ENCODE measurements around the gene KIDINS220.

KIDINS220 gene

DNA sequence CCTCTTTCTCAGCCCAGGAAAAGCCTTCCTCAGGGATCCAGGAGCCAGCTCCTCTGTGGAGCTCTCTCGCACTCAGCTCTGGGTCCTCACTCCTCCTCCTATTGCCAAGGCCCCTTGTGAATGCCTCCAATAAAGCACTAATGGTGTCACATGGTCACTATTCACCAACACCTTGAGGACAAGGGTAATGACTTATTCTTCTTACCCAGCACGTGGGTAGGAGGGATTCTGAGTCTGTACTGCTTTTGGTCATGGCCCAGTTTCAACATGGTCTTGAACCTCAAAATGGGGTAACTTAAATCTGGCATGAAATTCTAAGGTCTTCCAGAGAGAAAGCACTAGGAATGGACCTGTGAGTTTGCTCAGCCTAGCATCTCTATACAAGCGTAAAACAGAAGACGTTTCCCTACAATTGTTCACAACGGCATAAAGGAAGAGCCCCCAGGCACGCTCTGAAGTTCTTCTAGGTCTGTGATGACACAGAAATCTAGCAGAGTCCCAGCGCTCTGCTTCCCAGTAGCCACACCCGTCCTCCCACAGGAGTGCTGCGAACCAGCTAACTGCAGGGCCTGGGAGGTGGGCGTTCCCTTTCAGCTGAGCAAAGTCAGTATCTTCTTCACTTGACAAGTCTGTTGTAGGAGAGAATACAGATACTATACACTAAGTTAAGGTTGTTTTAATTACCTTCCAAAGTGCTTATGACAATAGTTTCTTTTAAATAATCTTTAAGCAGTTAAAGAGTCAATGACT, 14.6 kb upstream of the KIDINS220 start:
- Histone ChIP-seq H3K4me1 (ENCODE audit: control insufficient read depth in 1 of 2, insufficient read depth in 2 of 2, low read length in 2 of 2) (no peaks in the 10 kb centered on the region), H3K9me3 (ENCODE audit: control insufficient read depth in 1 of 2, low read length in 2 of 2) (no peaks in the 10 kb centered on the region), H3K36me3 (ENCODE audit: control insufficient read depth in 1 of 2, insufficient read depth in 2 of 2, low read length in 2 of 2) (no peaks in the 10 kb centered on the region), H3K27me3 (ENCODE audit: low read depth, low read length) (no peaks in the 10 kb centered on the region), H3K4me3 (ENCODE audit: low read depth in 1 of 2, low read length in 2 of 2) (no peak overlapping the region), H3K27ac (ENCODE audit: low read length) (no peak overlapping the region)

DNA sequence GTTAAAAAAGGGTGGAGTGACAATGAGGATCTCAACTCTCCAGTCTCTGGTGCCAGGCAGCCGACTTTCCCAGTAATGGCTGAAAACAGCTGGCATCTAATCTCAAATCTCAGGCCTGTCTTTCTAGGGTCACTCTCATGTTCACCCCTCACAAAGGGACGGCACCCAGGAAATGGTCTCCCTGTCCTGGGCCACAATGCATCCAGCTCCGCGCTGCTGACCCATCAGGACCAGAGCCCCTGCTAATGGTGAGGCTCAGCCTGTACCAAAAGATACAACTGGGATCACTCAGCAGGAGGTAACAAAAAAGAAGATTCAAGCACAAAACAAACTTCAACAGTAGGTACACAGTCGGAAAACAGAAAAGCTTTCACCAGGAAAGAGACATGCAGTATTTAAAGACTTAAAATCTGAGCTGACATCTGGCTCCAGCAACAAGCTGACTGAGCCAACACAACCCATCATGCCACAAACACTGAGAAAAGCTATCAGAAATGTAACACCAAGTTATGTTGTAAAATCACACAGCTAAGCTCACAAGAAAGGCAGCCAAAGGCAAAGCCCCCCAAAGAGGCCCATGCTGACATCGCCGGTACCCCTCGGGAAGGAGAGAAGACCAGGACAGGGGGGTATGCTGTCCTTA, 13.6 kb upstream of the KIDINS220 start:
- Histone ChIP-seq H3K4me3 (ENCODE audit: low read depth in 1 of 2, low read length in 2 of 2) (no peak overlapping the region), H3K27me3 (ENCODE audit: low read depth, low read length) (no peaks in the 10 kb centered on the region), H3K27ac (ENCODE audit: low read length) (no peak overlapping the region), H3K9me3 (ENCODE audit: control insufficient read depth in 1 of 2, low read length in 2 of 2) (no peaks in the 10 kb centered on the region), H3K4me1 (ENCODE audit: control insufficient read depth in 1 of 2, insufficient read depth in 2 of 2, low read length in 2 of 2) (no peaks in the 10 kb centered on the region), H3K36me3 (ENCODE audit: control insufficient read depth in 1 of 2, insufficient read depth in 2 of 2, low read length in 2 of 2) (no peaks in the 10 kb centered on the region)

DNA sequence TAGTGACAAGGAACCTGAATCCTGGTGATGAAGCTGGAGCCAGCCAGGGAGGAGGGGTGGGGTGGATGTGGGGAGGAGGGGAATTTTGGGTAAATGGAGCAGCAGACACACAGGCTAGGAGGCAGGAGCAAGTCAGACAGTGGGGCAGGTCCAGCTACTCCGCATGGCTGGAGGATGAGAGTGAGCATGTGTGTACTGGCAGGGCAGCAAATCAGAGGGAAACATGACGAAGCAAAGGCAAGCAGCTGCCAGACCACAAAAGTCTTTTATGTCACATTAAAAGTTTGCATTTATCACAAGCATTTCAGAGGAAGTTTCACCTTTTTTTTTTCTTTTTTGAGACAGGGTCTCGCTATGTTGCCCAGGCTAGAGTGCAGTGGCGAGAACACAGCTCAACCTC, 11.9 kb upstream of the KIDINS220 start:
- H3K4me1 ChIP-seq (ENCODE audit: control insufficient read depth in 1 of 2, insufficient read depth in 2 of 2, low read length in 2 of 2) = no peaks in the 10 kb centered on the region
- no peaks in the 10 kb centered on the region for H3K9me3 ChIP-seq (ENCODE audit: control insufficient read depth in 1 of 2, low read length in 2 of 2)
- H3K27me3 ChIP-seq (ENCODE audit: low read depth, low read length) = no peaks in the 10 kb centered on the region
- H3K36me3 ChIP-seq (ENCODE audit: control insufficient read depth in 1 of 2, insufficient read depth in 2 of 2, low read length in 2 of 2) = no peaks in the 10 kb centered on the region
- no peak overlapping the region for H3K4me3 ChIP-seq (ENCODE audit: low read depth in 1 of 2, low read length in 2 of 2)
- H3K27ac ChIP-seq (ENCODE audit: low read length) = no peak overlapping the region

DNA sequence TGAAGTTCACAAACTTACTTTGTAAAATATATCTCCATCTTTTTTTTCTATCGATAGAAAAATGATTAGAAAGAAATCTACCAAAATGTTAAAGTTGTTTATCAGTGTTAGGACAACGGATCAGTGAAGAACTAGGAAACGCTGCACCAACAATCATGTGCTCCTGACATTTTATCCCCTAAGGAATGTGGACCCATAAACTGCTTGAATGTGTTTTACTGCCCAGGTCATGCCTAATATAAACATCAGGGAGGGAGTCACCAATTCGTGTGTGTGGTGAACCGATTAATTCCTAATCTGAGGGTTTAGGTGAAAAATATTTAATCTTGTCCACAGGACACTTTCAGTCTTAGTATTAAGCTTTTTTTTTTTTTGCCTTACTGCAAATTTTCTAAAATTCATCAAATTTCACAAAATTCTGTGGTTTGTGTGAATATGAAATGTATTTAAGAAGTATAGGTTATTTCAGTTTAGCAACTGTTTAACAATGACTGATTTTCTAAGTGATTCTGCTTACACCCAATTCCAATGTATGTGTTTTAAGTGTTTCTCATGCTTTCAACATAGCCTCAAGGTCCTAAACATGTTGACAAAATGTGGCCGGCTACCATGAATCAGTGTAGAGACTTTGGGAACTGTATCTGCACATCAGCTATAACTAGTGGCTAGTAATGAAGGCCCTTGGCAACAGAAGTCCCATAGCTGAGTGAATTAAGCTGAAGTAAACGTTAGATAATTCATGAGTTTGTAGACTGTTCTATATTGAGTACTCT, 11.1 kb upstream of the KIDINS220 start:
- no peaks in the 10 kb centered on the region for H3K27me3 ChIP-seq (ENCODE audit: low read depth, low read length)
- H3K36me3 ChIP-seq (ENCODE audit: control insufficient read depth in 1 of 2, insufficient read depth in 2 of 2, low read length in 2 of 2) = no peaks in the 10 kb centered on the region
- no peak overlapping the region for H3K4me3 ChIP-seq (ENCODE audit: low read depth in 1 of 2, low read length in 2 of 2)
- H3K27ac ChIP-seq (ENCODE audit: low read length) = no peak overlapping the region
- no peaks in the 10 kb centered on the region for H3K9me3 ChIP-seq (ENCODE audit: control insufficient read depth in 1 of 2, low read length in 2 of 2)
- H3K4me1 ChIP-seq (ENCODE audit: control insufficient read depth in 1 of 2, insufficient read depth in 2 of 2, low read length in 2 of 2) = no peaks in the 10 kb centered on the region

DNA sequence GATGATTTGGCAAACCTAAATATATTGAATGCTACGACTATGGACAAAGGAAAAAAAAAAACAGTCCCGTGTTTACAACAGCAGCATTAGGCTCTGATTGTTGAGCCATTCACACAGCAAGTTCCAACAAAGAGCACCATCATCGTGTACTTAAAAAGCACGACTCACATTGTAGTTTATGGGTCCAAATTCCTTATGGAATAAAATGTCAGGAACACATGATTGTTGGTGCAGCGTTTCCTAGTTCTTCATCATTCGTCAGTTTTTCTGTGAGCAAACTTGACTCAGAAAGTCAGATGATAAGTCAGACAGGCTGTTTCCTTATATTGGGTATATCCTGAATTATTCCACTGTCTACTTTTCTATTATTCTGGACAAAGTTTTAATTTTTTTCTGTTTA, 10.0 kb upstream of the KIDINS220 start:
- Histone ChIP-seq H3K27ac (ENCODE audit: low read length) (no peak overlapping the region), H3K27me3 (ENCODE audit: low read depth, low read length) (no peaks in the 10 kb centered on the region), H3K9me3 (ENCODE audit: control insufficient read depth in 1 of 2, low read length in 2 of 2) (no peaks in the 10 kb centered on the region), H3K4me1 (ENCODE audit: control insufficient read depth in 1 of 2, insufficient read depth in 2 of 2, low read length in 2 of 2) (no peaks in the 10 kb centered on the region), H3K36me3 (ENCODE audit: control insufficient read depth in 1 of 2, insufficient read depth in 2 of 2, low read length in 2 of 2) (no peaks in the 10 kb centered on the region), H3K4me3 (ENCODE audit: low read depth in 1 of 2, low read length in 2 of 2) (no peak overlapping the region)

DNA sequence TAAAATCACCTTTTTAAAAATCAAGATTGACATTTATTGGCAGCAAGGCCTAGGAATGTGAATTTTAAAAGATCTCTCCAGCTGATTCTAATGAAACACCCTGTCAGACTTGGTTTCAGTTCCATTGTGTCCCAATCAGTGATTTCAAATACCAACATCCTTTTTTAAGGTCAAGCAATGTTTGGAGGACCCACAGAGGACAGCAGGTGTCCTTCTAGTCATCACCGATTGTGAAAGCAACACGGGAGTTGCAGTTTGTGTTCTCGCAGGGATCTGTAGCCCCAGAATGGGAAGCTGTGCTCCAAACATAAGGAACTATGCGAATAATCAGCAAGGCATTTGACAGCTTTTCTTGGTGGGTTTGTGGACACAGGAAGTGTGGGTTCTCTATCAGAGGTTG, 4.5 kb upstream of the KIDINS220 start:
- Histone ChIP-seq H3K4me1 (ENCODE audit: control insufficient read depth in 1 of 2, insufficient read depth in 2 of 2, low read length in 2 of 2) (no peaks in the 10 kb centered on the region), H3K27me3 (ENCODE audit: low read depth, low read length) (no peaks in the 10 kb centered on the region), H3K9me3 (ENCODE audit: control insufficient read depth in 1 of 2, low read length in 2 of 2) (no peaks in the 10 kb centered on the region), H3K27ac (ENCODE audit: low read length) (no peak overlapping the region), H3K4me3 (ENCODE audit: low read depth in 1 of 2, low read length in 2 of 2) (no peak overlapping the region), H3K36me3 (ENCODE audit: control insufficient read depth in 1 of 2, insufficient read depth in 2 of 2, low read length in 2 of 2) (no peaks in the 10 kb centered on the region)

DNA sequence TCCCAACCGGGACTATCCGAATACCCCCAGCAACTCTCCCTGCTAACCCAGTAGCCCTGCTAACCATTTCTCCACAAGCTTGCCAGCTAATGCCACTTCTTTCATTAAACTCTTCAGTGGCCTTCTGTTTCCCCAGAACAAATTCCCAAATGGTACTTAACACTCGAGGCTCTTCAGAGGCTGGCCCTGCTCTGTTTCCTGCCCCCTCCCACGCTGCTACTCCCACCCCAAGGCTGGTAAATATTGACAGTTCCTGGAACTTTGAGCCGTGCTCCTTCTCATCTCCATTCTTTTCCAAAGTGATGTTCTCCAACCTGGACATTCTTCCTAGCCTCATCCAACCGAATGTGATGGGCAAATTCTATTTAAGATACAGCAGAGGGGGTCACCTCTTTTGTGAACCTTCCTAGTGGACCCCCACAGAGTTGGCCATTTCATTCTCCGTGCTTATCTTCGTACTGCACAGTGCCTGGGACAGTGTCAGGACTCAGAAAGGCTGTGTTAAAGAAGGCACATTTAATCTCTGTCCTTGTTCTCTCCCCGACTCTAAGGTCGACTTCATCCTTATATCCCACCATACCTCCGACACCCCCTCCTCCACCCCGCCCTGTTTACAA, 3.2 kb upstream of the KIDINS220 start:
- Histone ChIP-seq H3K36me3 (ENCODE audit: control insufficient read depth in 1 of 2, insufficient read depth in 2 of 2, low read length in 2 of 2) (no peaks in the 10 kb centered on the region), H3K27me3 (ENCODE audit: low read depth, low read length) (no peaks in the 10 kb centered on the region), H3K4me3 (ENCODE audit: low read depth in 1 of 2, low read length in 2 of 2) (no peak overlapping the region), H3K4me1 (ENCODE audit: control insufficient read depth in 1 of 2, insufficient read depth in 2 of 2, low read length in 2 of 2) (peaks cover 9 to 12% of the 10 kb centered on the region in 2 donors), H3K27ac (ENCODE audit: low read length) (no peak overlapping the region), H3K9me3 (ENCODE audit: control insufficient read depth in 1 of 2, low read length in 2 of 2) (no peaks in the 10 kb centered on the region)

DNA sequence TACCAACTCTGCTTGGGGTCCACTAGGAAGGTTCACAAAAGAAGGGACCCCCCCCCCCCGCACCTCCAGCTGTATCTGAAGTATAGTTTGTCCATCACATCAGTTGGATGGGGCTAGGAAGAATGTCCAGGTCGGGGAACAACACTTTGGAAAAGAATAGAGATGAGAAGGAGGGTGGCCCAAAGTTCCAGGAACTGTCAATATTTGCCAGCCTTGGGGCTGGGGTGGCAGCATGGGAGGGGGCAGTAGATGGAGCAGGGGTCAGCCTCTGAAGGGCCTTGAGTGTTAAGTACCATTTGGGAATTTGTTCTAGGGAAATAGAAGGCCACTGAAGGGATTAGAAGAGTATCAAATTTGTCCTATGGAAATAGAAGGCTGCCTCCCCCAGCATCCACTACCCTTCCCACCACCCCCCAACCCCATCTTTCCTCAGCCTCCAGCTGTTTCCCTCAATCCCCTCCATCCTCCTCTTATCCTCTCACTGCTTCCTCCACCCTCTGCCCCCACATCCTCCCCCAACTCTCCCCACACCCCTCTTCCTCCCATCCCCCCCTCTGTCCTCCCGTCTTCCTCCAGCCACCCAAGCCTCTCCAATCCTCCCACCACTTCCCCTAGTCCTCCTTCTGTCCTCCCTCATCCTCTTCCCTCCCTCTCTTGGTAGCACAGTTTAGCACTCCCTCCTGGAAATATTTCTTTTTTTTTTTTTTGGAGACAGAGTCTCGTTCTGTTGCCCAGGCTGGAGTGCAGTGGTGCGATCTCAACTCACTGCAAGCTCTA, 2.0 kb upstream of the KIDINS220 start:
- H3K27me3 ChIP-seq (ENCODE audit: low read depth, low read length) = no peaks in the 10 kb centered on the region
- H3K9me3 ChIP-seq (ENCODE audit: control insufficient read depth in 1 of 2, low read length in 2 of 2) = no peaks in the 10 kb centered on the region
- no peak overlapping the region for H3K27ac ChIP-seq (ENCODE audit: low read length)
- no peak overlapping the region for H3K4me3 ChIP-seq (ENCODE audit: low read depth in 1 of 2, low read length in 2 of 2)
- no peaks in the 10 kb centered on the region for H3K36me3 ChIP-seq (ENCODE audit: control insufficient read depth in 1 of 2, insufficient read depth in 2 of 2, low read length in 2 of 2)
- peaks cover 10 to 24% of the 10 kb centered on the region in 2 donors for H3K4me1 ChIP-seq (ENCODE audit: control insufficient read depth in 1 of 2, insufficient read depth in 2 of 2, low read length in 2 of 2)

DNA sequence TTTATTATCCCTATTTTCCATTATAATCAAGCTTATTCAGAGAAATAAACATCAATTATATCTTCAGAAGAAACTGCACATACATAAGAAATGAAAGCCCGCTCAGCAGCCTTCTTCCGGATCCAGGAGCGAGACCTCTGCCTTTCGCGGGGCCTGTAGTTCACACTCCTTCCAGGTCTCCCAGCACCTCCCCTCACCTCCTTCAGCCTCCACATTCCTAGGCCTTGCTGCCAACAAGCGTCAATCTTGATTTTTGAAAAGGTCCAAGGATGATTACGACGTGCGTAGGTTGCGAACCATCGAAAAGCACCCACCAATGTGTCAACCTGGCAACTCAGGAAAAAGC, 355 bp upstream of the KIDINS220 start:
- no peak overlapping the region for H3K27ac ChIP-seq (ENCODE audit: low read length)
- H3K9me3 ChIP-seq (ENCODE audit: control insufficient read depth in 1 of 2, low read length in 2 of 2) = no peaks in the 10 kb centered on the region
- H3K36me3 ChIP-seq (ENCODE audit: control insufficient read depth in 1 of 2, insufficient read depth in 2 of 2, low read length in 2 of 2) = no peaks in the 10 kb centered on the region
- peaks cover 10 to 25% of the 10 kb centered on the region in 2 donors for H3K4me1 ChIP-seq (ENCODE audit: control insufficient read depth in 1 of 2, insufficient read depth in 2 of 2, low read length in 2 of 2)
- peak overlapping the region; percentile 52 to 91 for H3K4me3 ChIP-seq (ENCODE audit: low read depth in 1 of 2, low read length in 2 of 2)
- H3K27me3 ChIP-seq (ENCODE audit: low read depth, low read length) = no peaks in the 10 kb centered on the region

DNA sequence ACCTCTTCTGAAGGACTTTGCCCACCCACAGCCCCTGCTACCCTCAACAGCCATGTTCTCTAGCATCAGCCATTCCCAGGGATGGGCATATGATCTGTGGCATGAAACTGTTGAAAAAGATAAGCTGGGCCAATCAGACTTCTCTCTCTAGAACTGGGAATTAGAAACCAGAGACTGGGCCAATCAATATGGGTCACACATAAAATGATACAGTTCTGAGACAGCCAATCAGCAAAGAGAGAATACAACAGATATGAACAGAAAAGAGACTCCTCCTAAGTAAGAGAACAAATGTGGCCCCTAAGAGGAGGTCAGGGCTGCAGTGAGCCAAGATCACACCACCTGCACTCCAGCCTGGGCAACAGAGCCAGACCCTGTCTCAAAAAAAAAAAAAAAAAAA, 2.1 kb downstream of the KIDINS220 start:
- Histone ChIP-seq H3K27ac (ENCODE audit: low read length) (no peak overlapping the region), H3K27me3 (ENCODE audit: low read depth, low read length) (no peaks in the 10 kb centered on the region), H3K4me1 (ENCODE audit: control insufficient read depth in 1 of 2, insufficient read depth in 2 of 2, low read length in 2 of 2) (peaks cover 10 to 34% of the 10 kb centered on the region in 2 donors), H3K36me3 (ENCODE audit: control insufficient read depth in 1 of 2, insufficient read depth in 2 of 2, low read length in 2 of 2) (no peaks in the 10 kb centered on the region), H3K4me3 (ENCODE audit: low read depth in 1 of 2, low read length in 2 of 2) (peak overlapping the region in 1 of 2 donors; percentile 91), H3K9me3 (ENCODE audit: control insufficient read depth in 1 of 2, low read length in 2 of 2) (no peaks in the 10 kb centered on the region)

DNA sequence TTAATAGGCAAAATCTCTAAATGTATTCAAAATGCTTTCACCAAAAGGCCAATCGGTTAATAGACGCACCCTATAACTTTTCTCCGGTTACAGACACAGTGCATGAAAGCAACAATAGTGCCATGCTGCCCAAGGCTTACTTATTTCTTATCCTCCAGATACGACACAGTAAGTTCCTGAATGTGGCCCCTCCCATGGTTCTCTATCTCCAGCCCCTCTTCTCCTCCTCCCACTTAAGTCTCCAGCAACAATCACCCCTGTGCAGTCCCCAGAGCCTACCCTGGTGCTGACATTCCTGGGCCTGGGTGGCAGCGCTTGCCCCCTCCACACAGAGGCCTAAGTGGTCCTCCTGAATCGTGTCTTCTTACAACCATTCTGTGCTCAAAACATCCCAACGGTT, 3.6 kb downstream of the KIDINS220 start:
- no peaks in the 10 kb centered on the region for H3K27me3 ChIP-seq (ENCODE audit: low read depth, low read length)
- no peak overlapping the region for H3K4me3 ChIP-seq (ENCODE audit: low read depth in 1 of 2, low read length in 2 of 2)
- peaks cover 10 to 34% of the 10 kb centered on the region in 2 donors for H3K4me1 ChIP-seq (ENCODE audit: control insufficient read depth in 1 of 2, insufficient read depth in 2 of 2, low read length in 2 of 2)

More for the DNA sequence above, 3.6 kb downstream of the KIDINS220 start:
- no peaks in the 10 kb centered on the region for H3K9me3 ChIP-seq (ENCODE audit: control insufficient read depth in 1 of 2, low read length in 2 of 2)
- H3K27ac ChIP-seq (ENCODE audit: low read length) = no peak overlapping the region
- no peaks in the 10 kb centered on the region for H3K36me3 ChIP-seq (ENCODE audit: control insufficient read depth in 1 of 2, insufficient read depth in 2 of 2, low read length in 2 of 2)

All from muscle layer of duodenum (tissue), 2 donors.